ENCODE results near the gene EDIL3. TPM values are rescaled to one million over a fixed set of nuclear protein-coding genes. Genes with fewer than 3 reads are reported as not detected.

Gene EDIL3
- total RNA-seq, 1 experiment from 2014 or later = 17.6 TPM

DNA sequence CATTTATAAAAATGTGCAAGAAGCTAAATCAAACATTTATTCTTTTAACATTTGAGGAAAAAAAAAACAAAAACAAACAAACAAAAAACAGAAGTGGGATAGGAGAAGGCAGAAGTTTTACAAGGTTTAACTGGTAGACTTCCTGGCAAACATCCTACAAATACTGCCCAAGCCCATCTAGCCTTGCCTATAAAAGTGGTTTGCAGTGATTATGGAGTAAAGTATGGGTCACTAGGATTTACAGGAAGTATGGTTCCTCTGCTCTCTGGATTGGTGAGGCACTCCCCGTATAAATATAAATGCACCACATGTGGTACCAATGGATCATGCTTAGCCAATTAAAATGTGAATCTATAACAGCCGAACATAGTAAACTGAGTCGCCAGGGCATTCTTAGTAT is 291.9 kb downstream of the EDIL3 start:
- Histone ChIP-seq H3K27me3 (ENCODE audit: control insufficient read depth, insufficient read depth, low read length) (no peaks in the 10 kb centered on the region), H3K27ac (ENCODE audit: low read length) (no peak overlapping the region), H3K9me3 (ENCODE audit: control insufficient read depth, insufficient read depth, low read depth, low read length) (no peaks in the 10 kb centered on the region; the same call in 1 of the 2 replicates), H3K4me3 (ENCODE audit: low read depth in 2 of 2, low read length in 2 of 2) (no peak overlapping the region), H3K4me1 (ENCODE audit: control insufficient read depth, insufficient read depth, low read length) (no peaks in the 10 kb centered on the region), H3K36me3 (ENCODE audit: control insufficient read depth, insufficient read depth, low read length) (no peaks in the 10 kb centered on the region)
- CTCF ChIA-PET = no interaction called here
- POLR2A ChIA-PET = no interaction called here
- intact Hi-C loops (cut with micrococcal nuclease; ENCODE audit: unreplicated experiment) = no loop called here
- ATAC-seq (no peak), DNase-seq (ENCODE audit: low read depth, low spot score) (no peak)
- no TSS peak for BruUV-seq (replicated peaks)
- no peak for TF ChIP-seq SIN3A (IDR thresholded peaks at IDR 0.05; ENCODE audit: borderline replicate concordance, insufficient read depth, low read depth, low read length)
- TF ChIP-seq, protein P1, sequence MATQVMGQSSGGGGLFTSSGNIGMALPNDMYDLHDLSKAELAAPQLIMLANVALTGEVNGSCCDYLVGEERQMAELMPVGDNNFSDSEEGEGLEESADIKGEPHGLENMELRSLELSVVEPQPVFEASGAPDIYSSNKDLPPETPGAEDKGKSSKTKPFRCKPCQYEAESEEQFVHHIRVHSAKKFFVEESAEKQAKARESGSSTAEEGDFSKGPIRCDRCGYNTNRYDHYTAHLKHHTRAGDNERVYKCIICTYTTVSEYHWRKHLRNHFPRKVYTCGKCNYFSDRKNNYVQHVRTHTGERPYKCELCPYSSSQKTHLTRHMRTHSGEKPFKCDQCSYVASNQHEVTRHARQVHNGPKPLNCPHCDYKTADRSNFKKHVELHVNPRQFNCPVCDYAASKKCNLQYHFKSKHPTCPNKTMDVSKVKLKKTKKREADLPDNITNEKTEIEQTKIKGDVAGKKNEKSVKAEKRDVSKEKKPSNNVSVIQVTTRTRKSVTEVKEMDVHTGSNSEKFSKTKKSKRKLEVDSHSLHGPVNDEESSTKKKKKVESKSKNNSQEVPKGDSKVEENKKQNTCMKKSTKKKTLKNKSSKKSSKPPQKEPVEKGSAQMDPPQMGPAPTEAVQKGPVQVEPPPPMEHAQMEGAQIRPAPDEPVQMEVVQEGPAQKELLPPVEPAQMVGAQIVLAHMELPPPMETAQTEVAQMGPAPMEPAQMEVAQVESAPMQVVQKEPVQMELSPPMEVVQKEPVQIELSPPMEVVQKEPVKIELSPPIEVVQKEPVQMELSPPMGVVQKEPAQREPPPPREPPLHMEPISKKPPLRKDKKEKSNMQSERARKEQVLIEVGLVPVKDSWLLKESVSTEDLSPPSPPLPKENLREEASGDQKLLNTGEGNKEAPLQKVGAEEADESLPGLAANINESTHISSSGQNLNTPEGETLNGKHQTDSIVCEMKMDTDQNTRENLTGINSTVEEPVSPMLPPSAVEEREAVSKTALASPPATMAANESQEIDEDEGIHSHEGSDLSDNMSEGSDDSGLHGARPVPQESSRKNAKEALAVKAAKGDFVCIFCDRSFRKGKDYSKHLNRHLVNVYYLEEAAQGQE (IDR thresholded peaks at IDR 0.05; ENCODE audit: insufficient read depth in 1 of 2, low read depth in 2 of 2, low read length in 1 of 2) = no peak
- in situ Hi-C loops (cut with HindIII; ENCODE audit: low pct_unique_long_range_greater_than_20kb, low sequenced_read_pairs) = no loop called here

DNA sequence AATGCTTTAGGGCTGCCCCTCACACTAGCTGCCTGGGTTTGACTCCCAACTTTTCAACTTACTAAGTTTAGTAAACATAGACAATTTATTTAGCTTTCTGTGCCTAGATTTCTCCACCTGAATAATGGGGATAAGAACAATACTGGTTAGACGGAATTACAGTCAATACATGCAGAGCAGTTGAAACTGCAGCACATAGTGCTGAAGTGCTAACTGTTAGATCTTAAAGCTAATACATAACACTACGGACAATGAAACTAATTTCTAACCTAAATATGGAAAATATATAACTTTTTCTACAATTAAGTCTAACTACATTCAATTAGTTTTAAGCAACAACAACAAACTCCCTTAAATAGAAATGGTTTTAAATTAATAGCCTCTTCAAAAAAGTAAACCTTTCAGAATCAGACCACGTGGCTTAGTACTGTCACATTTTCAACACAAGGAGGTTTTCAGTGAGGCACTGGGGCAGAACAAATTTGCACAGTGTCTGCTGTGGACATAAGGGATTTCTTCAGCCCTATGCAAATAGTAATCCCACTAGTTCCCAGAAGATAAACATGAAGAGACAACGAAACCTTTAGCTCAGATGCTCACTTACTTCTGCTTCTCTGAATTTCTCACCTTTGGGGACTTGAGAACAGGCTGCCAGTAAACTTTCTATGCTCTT is 293.4 kb downstream of the EDIL3 start:
- in situ Hi-C loops (cut with HindIII; ENCODE audit: low pct_unique_long_range_greater_than_20kb, low sequenced_read_pairs) (no loop called here), intact Hi-C loops (cut with micrococcal nuclease; ENCODE audit: unreplicated experiment) (no loop called here)
- H3K27me3 ChIP-seq (ENCODE audit: control insufficient read depth, insufficient read depth, low read length) = no peaks in the 10 kb centered on the region
- H3K36me3 ChIP-seq (ENCODE audit: control insufficient read depth, insufficient read depth, low read length) = no peaks in the 10 kb centered on the region
- H3K4me1 ChIP-seq (ENCODE audit: control insufficient read depth, insufficient read depth, low read length) = no peaks in the 10 kb centered on the region
- ATAC-seq (no peak), DNase-seq (ENCODE audit: low read depth, low spot score) (no peak)
- no peak overlapping the region for H3K27ac ChIP-seq (ENCODE audit: low read length)
- no TSS peak for BruUV-seq (replicated peaks)
- TF ChIP-seq SIN3A (IDR thresholded peaks at IDR 0.05; ENCODE audit: borderline replicate concordance, insufficient read depth, low read depth, low read length) (no peak), POLR2AphosphoS5 (IDR thresholded peaks at IDR 0.05; ENCODE audit: low read depth, low read length) (no peak), TCF7L2 (IDR thresholded peaks at IDR 0.05; ENCODE audit: low read depth, low read length) (no peak)
- TF ChIP-seq, protein P1 (IDR thresholded peaks at IDR 0.05; ENCODE audit: insufficient read depth in 1 of 2, low read depth in 2 of 2, low read length in 1 of 2) = no peak
- TF ChIP-seq, protein P2, sequence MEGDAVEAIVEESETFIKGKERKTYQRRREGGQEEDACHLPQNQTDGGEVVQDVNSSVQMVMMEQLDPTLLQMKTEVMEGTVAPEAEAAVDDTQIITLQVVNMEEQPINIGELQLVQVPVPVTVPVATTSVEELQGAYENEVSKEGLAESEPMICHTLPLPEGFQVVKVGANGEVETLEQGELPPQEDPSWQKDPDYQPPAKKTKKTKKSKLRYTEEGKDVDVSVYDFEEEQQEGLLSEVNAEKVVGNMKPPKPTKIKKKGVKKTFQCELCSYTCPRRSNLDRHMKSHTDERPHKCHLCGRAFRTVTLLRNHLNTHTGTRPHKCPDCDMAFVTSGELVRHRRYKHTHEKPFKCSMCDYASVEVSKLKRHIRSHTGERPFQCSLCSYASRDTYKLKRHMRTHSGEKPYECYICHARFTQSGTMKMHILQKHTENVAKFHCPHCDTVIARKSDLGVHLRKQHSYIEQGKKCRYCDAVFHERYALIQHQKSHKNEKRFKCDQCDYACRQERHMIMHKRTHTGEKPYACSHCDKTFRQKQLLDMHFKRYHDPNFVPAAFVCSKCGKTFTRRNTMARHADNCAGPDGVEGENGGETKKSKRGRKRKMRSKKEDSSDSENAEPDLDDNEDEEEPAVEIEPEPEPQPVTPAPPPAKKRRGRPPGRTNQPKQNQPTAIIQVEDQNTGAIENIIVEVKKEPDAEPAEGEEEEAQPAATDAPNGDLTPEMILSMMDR (IDR thresholded peaks at IDR 0.05) = no peak
- ChIA-PET POLR2A (no interaction called here), CTCF (no interaction called here)
- H3K4me3 ChIP-seq (ENCODE audit: low read depth in 2 of 2, low read length in 2 of 2) = no peak overlapping the region
- no peaks in the 10 kb centered on the region for H3K9me3 ChIP-seq (ENCODE audit: control insufficient read depth, insufficient read depth, low read depth, low read length)
